Measurements from ENCODE around the gene KPNA3.

The KPNA3 gene

GRCh38 chr13:49739498-49740187 lies 52.8 kb downstream of the KPNA3 start:
- H3K9me3 ChIP-seq (replicated peaks; ENCODE audit: insufficient read depth, low read length) = no peaks in the 10 kb centered on the region
- H3F3A ChIP-seq (ENCODE audit: insufficient read depth, low read length) = no peaks in the 10 kb centered on the region
- TF ChIP-seq EZH2phosphoT487 (IDR thresholded peaks at IDR 0.05; ENCODE audit: low read length) (no peak), CTCF (IDR thresholded peaks at IDR 0.05; ENCODE audit: low read length) (no peak), EZH2 (optimal IDR thresholded peaks at IDR 0.05; ENCODE audit: low read depth, low read length) (no peak)
- no peak overlapping the region for H3K4me2 ChIP-seq (ENCODE audit: low read depth, low read length)
- H3K4me3 ChIP-seq (ENCODE audit: low read length) = no peak overlapping the region
- no peak overlapping the region for H2AFZ ChIP-seq (ENCODE audit: low read length)
- no peaks in the 10 kb centered on the region for H3K36me3 ChIP-seq (replicated peaks; ENCODE audit: insufficient read depth, low read length)
- H3K4me1 ChIP-seq (ENCODE audit: low read length) = no peaks in the 10 kb centered on the region
- no peaks in the 10 kb centered on the region for H3K79me2 ChIP-seq (ENCODE audit: low read length)
- no peaks in the 10 kb centered on the region for H4K20me1 ChIP-seq (ENCODE audit: insufficient read depth, low read length)
- DNase-seq = no peak
- H3K9ac ChIP-seq (ENCODE audit: low read length) = no peak overlapping the region
- H3K27ac ChIP-seq (ENCODE audit: low read length) = no peak overlapping the region
- H3K27me3 ChIP-seq (replicated peaks; ENCODE audit: insufficient read depth, low read length) = no peaks in the 10 kb centered on the region
- H3K9me2 ChIP-seq (replicated peaks; ENCODE audit: insufficient read depth, low read length) = no peaks in the 10 kb centered on the region

GRCh38 chr13:49733181-49733951 lies 59.1 kb downstream of the KPNA3 start:
- H3K9me3 ChIP-seq (replicated peaks; ENCODE audit: insufficient read depth, low read length) = no peaks in the 10 kb centered on the region
- H3K27ac ChIP-seq (ENCODE audit: low read length) = no peak overlapping the region
- TF ChIP-seq EZH2phosphoT487 (IDR thresholded peaks at IDR 0.05; ENCODE audit: low read length) (no peak), CTCF (IDR thresholded peaks at IDR 0.05; ENCODE audit: low read length) (no peak), EZH2 (optimal IDR thresholded peaks at IDR 0.05; ENCODE audit: low read depth, low read length) (no peak)
- no peak overlapping the region for H3K4me3 ChIP-seq (ENCODE audit: low read length)
- no peaks in the 10 kb centered on the region for H3K79me2 ChIP-seq (ENCODE audit: low read length)
- H3K36me3 ChIP-seq (replicated peaks; ENCODE audit: insufficient read depth, low read length) = no peaks in the 10 kb centered on the region; the same call in 1 of the 2 replicates
- H3K27me3 ChIP-seq (replicated peaks; ENCODE audit: insufficient read depth, low read length) = no peaks in the 10 kb centered on the region
- no peak for DNase-seq
- no peak overlapping the region for H3K9ac ChIP-seq (ENCODE audit: low read length)
- no peak overlapping the region for H2AFZ ChIP-seq (ENCODE audit: low read length)
- H3K9me2 ChIP-seq (replicated peaks; ENCODE audit: insufficient read depth, low read length) = no peaks in the 10 kb centered on the region
- no peak overlapping the region for H3K4me2 ChIP-seq (ENCODE audit: low read depth, low read length)
- H3F3A ChIP-seq (ENCODE audit: insufficient read depth, low read length) = no peaks in the 10 kb centered on the region
- no peaks in the 10 kb centered on the region for H4K20me1 ChIP-seq (ENCODE audit: insufficient read depth, low read length)
- no peaks in the 10 kb centered on the region for H3K4me1 ChIP-seq (ENCODE audit: low read length)

DNA sequence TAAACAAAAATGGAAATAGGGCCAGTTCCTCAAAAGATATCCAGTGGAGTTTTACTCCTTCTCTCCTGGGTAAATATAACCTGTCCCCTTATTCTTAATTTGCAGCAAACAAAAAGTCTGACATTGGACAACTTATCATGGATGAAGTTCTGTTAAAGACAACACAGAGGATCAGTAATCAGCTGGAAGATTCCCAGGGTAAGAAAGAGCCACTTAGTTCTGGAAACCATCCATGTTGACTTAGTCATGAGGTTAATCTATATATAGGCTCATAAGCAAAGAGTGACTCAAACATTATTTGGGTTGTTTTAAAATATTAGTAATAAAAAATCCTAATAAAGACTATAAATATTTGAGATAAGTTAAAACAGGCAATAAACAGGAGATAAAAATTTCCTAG lies 60.7 kb downstream of the KPNA3 start:
- no peaks in the 10 kb centered on the region for H4K20me1 ChIP-seq (ENCODE audit: insufficient read depth, low read length)
- no peaks in the 10 kb centered on the region for H3K9me2 ChIP-seq (replicated peaks; ENCODE audit: insufficient read depth, low read length)
- H3F3A ChIP-seq (ENCODE audit: insufficient read depth, low read length) = no peaks in the 10 kb centered on the region
- no peaks in the 10 kb centered on the region; the same call in 1 of the 2 replicates for H3K36me3 ChIP-seq (replicated peaks; ENCODE audit: insufficient read depth, low read length)
- DNase-seq = no peak
- no peaks in the 10 kb centered on the region for H3K4me1 ChIP-seq (ENCODE audit: low read length)
- no peaks in the 10 kb centered on the region for H3K27me3 ChIP-seq (replicated peaks; ENCODE audit: insufficient read depth, low read length)
- H3K4me3 ChIP-seq (ENCODE audit: low read length) = no peak overlapping the region
- no peak overlapping the region for H3K27ac ChIP-seq (ENCODE audit: low read length)
- H3K4me2 ChIP-seq (ENCODE audit: low read depth, low read length) = no peak overlapping the region
- H3K79me2 ChIP-seq (ENCODE audit: low read length) = no peaks in the 10 kb centered on the region
- H2AFZ ChIP-seq (ENCODE audit: low read length) = no peak overlapping the region
- no peak for TF ChIP-seq CTCF (IDR thresholded peaks at IDR 0.05; ENCODE audit: low read length)
- TF ChIP-seq EZH2phosphoT487 (IDR thresholded peaks at IDR 0.05; ENCODE audit: low read length) = no peak
- no peak for TF ChIP-seq EZH2 (optimal IDR thresholded peaks at IDR 0.05; ENCODE audit: low read depth, low read length)
- H3K9me3 ChIP-seq (replicated peaks; ENCODE audit: insufficient read depth, low read length) = no peaks in the 10 kb centered on the region
- no peak overlapping the region for H3K9ac ChIP-seq (ENCODE audit: low read length)
